ENCODE data around the gene CST7.

- TF ChIP-seq CTCF (IDR thresholded peaks at IDR 0.05; ENCODE audit: insufficient read depth, low read depth, low read length): no peak
- no peak for TF ChIP-seq EZH2 (IDR thresholded peaks at IDR 0.05; ENCODE audit: insufficient read depth, low read length)
These were observed 35.9 kb upstream of the CST7 start for GRCh38 chr20:24913076-24913628.
